ENCODE results near the gene STX8. TPM values are rescaled to one million over a fixed set of nuclear protein-coding genes. Genes with fewer than 3 reads are reported as not detected.

The STX8 gene
- total RNA-seq, 1 experiment from 2014 or later: 38.8 TPM

DNA sequence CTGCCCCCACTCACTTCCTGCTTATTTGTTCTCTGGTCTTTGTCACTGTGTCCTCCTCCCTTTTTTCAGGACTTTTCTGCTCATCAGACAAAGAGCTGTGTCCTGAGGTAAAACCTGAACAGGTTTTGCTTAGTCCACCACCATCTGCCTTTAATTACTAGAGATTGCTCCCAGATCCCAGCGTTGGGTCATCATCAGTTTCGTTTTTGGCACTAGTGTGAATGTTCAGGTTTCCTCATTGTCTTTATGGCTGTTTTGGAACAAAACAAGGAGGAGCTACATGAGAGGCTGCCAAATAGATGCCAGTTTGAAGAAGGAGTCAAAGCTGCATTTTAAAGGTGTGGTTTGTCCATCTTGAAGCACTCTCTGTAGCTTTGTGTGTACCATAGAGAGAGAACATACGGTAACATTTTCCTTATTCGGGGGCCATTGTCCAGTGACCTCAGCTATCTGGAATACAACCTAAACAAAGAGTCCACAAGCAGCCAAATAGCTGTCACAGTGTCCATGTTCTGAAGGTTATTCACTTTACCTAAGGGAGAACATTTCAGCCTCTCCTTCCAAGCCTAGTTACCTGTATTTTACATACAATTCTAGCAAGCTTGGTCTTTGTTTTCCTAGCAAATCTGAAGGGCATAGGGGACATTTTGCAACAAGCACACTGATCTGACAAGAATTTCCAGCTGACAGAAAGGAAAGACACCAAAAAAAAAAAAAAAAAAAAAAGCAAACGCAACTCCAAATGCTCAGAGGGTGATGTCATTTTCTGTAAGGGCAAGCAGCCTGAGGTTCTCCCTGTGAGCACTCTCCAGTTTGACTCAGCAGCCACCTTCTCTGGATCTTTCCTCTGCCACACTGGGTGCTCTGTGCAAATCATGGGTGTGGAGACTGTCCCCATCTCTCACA, 358.2 kb downstream of the STX8 start (continued):
- TF ChIP-seq YY1 (IDR thresholded peaks at IDR 0.05; ENCODE audit: extremely low read depth, insufficient replicate concordance, low read depth, low read length) (no peak), SIN3A (IDR thresholded peaks at IDR 0.05; ENCODE audit: low read depth) (no peak), ELF1 (IDR thresholded peaks at IDR 0.05; ENCODE audit: borderline replicate concordance, low read depth) (no peak), CBX3 (IDR thresholded peaks at IDR 0.05; ENCODE audit: low read depth) (no peak), FOSL1 (IDR thresholded peaks at IDR 0.05; ENCODE audit: low read depth) (no peak), POLR2AphosphoS5 (IDR thresholded peaks at IDR 0.05; ENCODE audit: low read depth, low read length) (no peak), JUND (IDR thresholded peaks at IDR 0.05) (no peak)
- TF ChIP-seq, protein P1, sequence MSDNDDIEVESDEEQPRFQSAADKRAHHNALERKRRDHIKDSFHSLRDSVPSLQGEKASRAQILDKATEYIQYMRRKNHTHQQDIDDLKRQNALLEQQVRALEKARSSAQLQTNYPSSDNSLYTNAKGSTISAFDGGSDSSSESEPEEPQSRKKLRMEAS (IDR thresholded peaks at IDR 0.05): no peak

DNA sequence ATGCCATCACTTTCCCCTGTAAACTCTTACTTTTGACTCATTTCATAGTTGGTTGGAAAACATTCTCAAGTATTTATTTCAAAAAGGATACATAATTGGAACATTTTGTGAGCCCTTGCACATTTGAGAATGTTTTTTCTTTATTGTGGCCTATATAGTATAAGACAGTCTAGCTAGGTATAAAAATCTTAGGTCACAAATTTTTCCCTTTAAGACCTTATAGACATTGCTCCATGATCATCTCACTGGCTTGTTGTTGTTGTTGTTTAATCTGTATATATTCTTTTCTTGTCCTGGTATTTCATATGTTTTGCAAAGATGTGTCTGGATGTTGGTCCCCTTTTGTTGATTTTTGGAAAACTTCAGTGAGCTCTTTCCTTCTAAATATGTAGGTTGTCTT, 360.2 kb downstream of the STX8 start:
- H3K27me3 ChIP-seq (ENCODE audit: insufficient read depth, low read length): no peaks in the 10 kb centered on the region
- no peaks in the 10 kb centered on the region for H4K20me1 ChIP-seq (ENCODE audit: insufficient read depth)
- no peak overlapping the region for H2AFZ ChIP-seq (ENCODE audit: low read depth, low read length, poor library complexity, severe bottlenecking)
- BruUV-seq (replicated peaks): no TSS peak
- no peaks in the 10 kb centered on the region for H3K4me1 ChIP-seq (ENCODE audit: control insufficient read depth in 1 of 2, insufficient read depth in 2 of 2, low read length in 2 of 2)
- intact Hi-C loops (cut with micrococcal nuclease): no loop called here
- no peak for ATAC-seq
- no peak overlapping the region for H3K27ac ChIP-seq (ENCODE audit: low read depth, low read length)
- CTCF ChIA-PET: no interaction called here
- H3K4me2 ChIP-seq (ENCODE audit: low read length): no peak overlapping the region
- RAD21 ChIA-PET (ENCODE audit: low non-redundant PET in 1 of 2, low total read pairs in 2 of 2, uncharacterized antibody in 2 of 2, unreplicated experiment in 2 of 2): no interaction called here
- H3K9ac ChIP-seq (ENCODE audit: low read length): no peak overlapping the region
- no peak overlapping the region for H3K4me3 ChIP-seq (replicated peaks in 1 of 2; ENCODE audit: low read depth in 1 of 2, low read length in 2 of 2)
- H3K79me2 ChIP-seq (ENCODE audit: insufficient read depth, low read length): no peaks in the 10 kb centered on the region
- TF ChIP-seq POLR2A (IDR thresholded peaks at IDR 0.05; ENCODE audit: borderline replicate concordance, extremely low read depth, insufficient read depth, insufficient read length) (no peak), ZNF274 (IDR thresholded peaks at IDR 0.05; ENCODE audit: low read depth, low read length) (no peak), YY1 (IDR thresholded peaks at IDR 0.05; ENCODE audit: extremely low read depth, insufficient replicate concordance, low read depth, low read length) (no peak), EZH2 (IDR thresholded peaks at IDR 0.05) (no peak), CBX3 (IDR thresholded peaks at IDR 0.05; ENCODE audit: low read depth) (no peak), SRF (IDR thresholded peaks at IDR 0.05; ENCODE audit: low read depth) (no peak), EGR1 (IDR thresholded peaks at IDR 0.05; ENCODE audit: low read depth) (no peak)
- H3K36me3 ChIP-seq (ENCODE audit: control insufficient read depth in 1 of 2, insufficient read depth in 2 of 2, low read length in 2 of 2): no peaks in the 10 kb centered on the region
- POLR2A ChIA-PET: no interaction called here
- no peak for DNase-seq (ENCODE audit: low read depth, low spot score)
- no peaks in the 10 kb centered on the region for H3K9me2 ChIP-seq (ENCODE audit: insufficient read depth)
- peaks cover 0 to 16% of the 10 kb centered on the region in 2 experiments; a peak in 3 of 4 replicates for H3K9me3 ChIP-seq (ENCODE audit: control insufficient read depth in 1 of 2, insufficient read depth in 1 of 2, low read depth in 1 of 2, low read length in 2 of 2)
